NB4 (cell line): ENCODE measurements around the gene DOCK7.

Source experiments
- MYC ChIP-seq: IDR thresholded peaks from 2 replicates; pipeline ENCODE4 v1.6.1; 2011; ENCODE audit warnings: low read depth, low read length
- POLR2A ChIP-seq: IDR thresholded peaks from 2 replicates; pipeline ENCODE4 v1.6.1; 2011; ENCODE audit warnings: mild to moderate bottlenecking; ENCODE audit not compliant: insufficient read length; ENCODE audit errors: extremely low read depth
- TF ChIP-seq, protein P1 (sequence below): IDR thresholded peaks from one replicate; pipeline ENCODE4 v1.5.1; 2012; ENCODE audit warnings: low read depth, low read length
- TF ChIP-seq, protein P2 (sequence below): IDR thresholded peaks from 2 replicates; pipeline ENCODE4 v1.6.1; 2011; ENCODE audit warnings: low read depth, low read length

DNA sequence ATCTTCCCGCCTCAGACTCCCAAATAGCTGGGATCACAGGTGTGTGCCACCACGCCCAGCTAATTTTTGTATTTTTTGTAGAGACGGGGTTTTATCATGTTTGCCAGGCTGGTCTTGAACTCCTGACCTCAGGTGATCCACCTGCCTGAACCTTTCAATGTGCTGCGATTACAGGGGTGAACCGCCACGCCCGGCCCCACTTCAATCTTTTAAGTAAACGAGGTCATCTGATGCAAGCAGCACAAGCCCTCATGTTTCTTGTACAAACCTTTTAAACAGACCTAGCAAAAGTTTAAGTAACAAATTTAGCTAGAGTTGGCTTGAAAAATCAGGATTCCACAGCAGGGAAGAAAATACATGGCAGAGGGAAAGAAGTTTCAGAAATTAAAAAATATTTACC is 272.5 kb downstream of the DOCK7 start:
- TF ChIP-seq, protein P1, sequence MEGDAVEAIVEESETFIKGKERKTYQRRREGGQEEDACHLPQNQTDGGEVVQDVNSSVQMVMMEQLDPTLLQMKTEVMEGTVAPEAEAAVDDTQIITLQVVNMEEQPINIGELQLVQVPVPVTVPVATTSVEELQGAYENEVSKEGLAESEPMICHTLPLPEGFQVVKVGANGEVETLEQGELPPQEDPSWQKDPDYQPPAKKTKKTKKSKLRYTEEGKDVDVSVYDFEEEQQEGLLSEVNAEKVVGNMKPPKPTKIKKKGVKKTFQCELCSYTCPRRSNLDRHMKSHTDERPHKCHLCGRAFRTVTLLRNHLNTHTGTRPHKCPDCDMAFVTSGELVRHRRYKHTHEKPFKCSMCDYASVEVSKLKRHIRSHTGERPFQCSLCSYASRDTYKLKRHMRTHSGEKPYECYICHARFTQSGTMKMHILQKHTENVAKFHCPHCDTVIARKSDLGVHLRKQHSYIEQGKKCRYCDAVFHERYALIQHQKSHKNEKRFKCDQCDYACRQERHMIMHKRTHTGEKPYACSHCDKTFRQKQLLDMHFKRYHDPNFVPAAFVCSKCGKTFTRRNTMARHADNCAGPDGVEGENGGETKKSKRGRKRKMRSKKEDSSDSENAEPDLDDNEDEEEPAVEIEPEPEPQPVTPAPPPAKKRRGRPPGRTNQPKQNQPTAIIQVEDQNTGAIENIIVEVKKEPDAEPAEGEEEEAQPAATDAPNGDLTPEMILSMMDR, result no peak
- TF ChIP-seq, protein P2, sequence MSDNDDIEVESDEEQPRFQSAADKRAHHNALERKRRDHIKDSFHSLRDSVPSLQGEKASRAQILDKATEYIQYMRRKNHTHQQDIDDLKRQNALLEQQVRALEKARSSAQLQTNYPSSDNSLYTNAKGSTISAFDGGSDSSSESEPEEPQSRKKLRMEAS, result no peak
- TF ChIP-seq POLR2A (no peak), MYC (no peak)
